ENCODE measurements around the gene CDKN2D. TPM values are rescaled to one million over a fixed set of nuclear protein-coding genes. Genes with fewer than 3 reads are reported as not detected.

CDKN2D gene
- total and polyA plus RNA-seq, 2 of the 8 experiments (the other 6 are each of a cell fraction or from before 2014, with no cell fraction given): 3.0 to 4.0 TPM

DNA sequence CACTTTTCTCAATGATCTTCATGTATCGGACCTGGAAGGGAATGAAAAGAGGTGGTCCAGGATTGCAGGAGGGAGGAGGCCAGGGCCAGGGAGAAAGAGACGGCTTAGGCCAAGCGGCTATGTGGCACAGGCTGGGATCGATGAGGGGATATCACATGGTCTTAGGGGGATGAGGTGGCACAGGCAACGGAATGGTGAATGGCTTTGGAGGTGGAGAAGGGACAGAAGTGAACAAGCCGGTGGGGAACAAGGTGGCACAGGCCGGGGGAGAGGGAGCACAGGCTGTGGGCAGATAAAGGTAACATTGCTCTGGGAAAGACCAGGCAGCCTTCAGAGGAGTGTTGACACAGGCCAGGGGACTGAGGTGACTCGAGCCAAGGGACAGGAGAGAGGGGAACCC is 5.7 kb upstream of the CDKN2D start (continued):
- TF ChIP-seq MAFK (IDR thresholded peaks at IDR 0.05; ENCODE audit: low read depth, low read length) (no peak), POLR2A (IDR thresholded peaks at IDR 0.05; ENCODE audit: control extremely low read depth in 1 of 2, low read depth in 2 of 2, low read length in 2 of 2) (no peak; a peak in 1 of 3 replicates), RNF2 (IDR thresholded peaks at IDR 0.05; ENCODE audit: borderline replicate concordance, low read depth, low read length, missing control alignments, poor library complexity, severe bottlenecking) (no peak), CEBPB (IDR thresholded peaks at IDR 0.05; ENCODE audit: low read depth, low read length) (no peak), SIN3A (conservative IDR thresholded peaks at IDR 0.05 in 1 of 2, IDR thresholded peaks at IDR 0.05 in 1 of 2; ENCODE audit: low read depth in 1 of 2, low read length in 2 of 2) (no peak)
- TF ChIP-seq, protein P1, sequence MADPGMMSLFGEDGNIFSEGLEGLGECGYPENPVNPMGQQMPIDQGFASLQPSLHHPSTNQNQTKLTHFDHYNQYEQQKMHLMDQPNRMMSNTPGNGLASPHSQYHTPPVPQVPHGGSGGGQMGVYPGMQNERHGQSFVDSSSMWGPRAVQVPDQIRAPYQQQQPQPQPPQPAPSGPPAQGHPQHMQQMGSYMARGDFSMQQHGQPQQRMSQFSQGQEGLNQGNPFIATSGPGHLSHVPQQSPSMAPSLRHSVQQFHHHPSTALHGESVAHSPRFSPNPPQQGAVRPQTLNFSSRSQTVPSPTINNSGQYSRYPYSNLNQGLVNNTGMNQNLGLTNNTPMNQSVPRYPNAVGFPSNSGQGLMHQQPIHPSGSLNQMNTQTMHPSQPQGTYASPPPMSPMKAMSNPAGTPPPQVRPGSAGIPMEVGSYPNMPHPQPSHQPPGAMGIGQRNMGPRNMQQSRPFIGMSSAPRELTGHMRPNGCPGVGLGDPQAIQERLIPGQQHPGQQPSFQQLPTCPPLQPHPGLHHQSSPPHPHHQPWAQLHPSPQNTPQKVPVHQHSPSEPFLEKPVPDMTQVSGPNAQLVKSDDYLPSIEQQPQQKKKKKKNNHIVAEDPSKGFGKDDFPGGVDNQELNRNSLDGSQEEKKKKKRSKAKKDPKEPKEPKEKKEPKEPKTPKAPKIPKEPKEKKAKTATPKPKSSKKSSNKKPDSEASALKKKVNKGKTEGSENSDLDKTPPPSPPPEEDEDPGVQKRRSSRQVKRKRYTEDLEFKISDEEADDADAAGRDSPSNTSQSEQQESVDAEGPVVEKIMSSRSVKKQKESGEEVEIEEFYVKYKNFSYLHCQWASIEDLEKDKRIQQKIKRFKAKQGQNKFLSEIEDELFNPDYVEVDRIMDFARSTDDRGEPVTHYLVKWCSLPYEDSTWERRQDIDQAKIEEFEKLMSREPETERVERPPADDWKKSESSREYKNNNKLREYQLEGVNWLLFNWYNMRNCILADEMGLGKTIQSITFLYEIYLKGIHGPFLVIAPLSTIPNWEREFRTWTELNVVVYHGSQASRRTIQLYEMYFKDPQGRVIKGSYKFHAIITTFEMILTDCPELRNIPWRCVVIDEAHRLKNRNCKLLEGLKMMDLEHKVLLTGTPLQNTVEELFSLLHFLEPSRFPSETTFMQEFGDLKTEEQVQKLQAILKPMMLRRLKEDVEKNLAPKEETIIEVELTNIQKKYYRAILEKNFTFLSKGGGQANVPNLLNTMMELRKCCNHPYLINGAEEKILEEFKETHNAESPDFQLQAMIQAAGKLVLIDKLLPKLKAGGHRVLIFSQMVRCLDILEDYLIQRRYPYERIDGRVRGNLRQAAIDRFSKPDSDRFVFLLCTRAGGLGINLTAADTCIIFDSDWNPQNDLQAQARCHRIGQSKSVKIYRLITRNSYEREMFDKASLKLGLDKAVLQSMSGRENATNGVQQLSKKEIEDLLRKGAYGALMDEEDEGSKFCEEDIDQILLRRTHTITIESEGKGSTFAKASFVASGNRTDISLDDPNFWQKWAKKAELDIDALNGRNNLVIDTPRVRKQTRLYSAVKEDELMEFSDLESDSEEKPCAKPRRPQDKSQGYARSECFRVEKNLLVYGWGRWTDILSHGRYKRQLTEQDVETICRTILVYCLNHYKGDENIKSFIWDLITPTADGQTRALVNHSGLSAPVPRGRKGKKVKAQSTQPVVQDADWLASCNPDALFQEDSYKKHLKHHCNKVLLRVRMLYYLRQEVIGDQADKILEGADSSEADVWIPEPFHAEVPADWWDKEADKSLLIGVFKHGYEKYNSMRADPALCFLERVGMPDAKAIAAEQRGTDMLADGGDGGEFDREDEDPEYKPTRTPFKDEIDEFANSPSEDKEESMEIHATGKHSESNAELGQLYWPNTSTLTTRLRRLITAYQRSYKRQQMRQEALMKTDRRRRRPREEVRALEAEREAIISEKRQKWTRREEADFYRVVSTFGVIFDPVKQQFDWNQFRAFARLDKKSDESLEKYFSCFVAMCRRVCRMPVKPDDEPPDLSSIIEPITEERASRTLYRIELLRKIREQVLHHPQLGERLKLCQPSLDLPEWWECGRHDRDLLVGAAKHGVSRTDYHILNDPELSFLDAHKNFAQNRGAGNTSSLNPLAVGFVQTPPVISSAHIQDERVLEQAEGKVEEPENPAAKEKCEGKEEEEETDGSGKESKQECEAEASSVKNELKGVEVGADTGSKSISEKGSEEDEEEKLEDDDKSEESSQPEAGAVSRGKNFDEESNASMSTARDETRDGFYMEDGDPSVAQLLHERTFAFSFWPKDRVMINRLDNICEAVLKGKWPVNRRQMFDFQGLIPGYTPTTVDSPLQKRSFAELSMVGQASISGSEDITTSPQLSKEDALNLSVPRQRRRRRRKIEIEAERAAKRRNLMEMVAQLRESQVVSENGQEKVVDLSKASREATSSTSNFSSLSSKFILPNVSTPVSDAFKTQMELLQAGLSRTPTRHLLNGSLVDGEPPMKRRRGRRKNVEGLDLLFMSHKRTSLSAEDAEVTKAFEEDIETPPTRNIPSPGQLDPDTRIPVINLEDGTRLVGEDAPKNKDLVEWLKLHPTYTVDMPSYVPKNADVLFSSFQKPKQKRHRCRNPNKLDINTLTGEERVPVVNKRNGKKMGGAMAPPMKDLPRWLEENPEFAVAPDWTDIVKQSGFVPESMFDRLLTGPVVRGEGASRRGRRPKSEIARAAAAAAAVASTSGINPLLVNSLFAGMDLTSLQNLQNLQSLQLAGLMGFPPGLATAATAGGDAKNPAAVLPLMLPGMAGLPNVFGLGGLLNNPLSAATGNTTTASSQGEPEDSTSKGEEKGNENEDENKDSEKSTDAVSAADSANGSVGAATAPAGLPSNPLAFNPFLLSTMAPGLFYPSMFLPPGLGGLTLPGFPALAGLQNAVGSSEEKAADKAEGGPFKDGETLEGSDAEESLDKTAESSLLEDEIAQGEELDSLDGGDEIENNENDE (IDR thresholded peaks at IDR 0.05; ENCODE audit: insufficient replicate concordance, low read length): no peak

All from H1 (cell line).